Fibroblast of skin of right biceps (primary cell): ENCODE measurements around the gene IRX2.

Experiments
- DNase-seq: peaks from one replicate; pipeline ENCODE4 v3.0.0-alpha.2; 2013

Gene IRX2

DNA sequence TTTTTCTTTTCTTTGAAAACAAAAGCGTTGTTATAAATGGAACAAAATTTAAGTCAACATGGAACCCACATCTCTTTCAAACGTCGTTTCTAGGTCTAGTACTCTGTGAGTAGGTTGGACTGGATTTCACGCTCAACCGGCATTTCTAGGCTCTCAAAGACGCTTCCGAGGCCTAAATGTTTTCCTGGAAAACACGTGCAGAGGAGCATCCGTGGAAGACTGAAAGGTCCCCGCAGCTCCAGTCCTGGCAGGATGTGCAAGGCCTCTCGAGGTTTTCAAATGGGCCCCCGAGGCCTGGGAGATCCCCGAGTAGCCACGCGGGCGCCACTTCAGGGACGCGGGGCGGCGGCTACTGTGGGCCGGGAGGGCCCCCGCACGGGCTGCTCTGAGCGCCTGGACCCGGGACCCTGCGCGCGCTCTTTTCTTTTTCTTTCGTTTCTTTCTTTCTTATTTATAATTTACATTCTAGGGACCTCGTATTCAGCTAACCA, 4.2 kb upstream of the IRX2 start:
- DNase-seq: peak; percentile 43

DNA sequence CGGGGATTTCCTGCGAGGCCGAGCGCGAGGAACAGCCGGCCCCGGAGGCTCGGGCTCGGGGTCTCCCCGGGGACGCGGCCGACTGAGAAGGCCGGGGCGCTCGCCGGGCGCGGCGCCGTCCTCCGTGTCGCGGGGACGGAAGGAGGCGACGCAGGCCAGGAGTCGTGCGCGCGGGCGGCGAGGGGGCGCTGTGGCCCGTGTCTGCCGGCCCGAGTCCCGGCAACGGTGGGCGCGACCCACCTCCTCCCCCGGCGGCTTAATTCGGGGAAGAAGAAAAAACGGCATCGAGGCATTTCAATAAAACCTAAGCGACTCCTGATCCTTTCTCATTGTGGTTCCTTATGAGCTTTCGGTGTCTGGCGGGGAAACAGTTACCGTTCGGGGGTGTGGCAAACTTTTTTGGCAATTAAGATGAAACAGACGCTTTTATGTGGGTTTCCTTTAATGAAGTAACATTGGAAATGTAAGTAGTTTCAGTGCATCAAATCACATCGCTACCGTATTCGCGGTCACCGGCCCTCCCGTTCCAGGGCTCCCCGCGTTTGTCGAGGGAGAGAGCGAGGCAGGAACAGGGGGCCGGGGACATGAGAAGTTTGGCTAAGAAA, 3.7 kb upstream of the IRX2 start:
- DNase-seq: peak; percentile 69

DNA sequence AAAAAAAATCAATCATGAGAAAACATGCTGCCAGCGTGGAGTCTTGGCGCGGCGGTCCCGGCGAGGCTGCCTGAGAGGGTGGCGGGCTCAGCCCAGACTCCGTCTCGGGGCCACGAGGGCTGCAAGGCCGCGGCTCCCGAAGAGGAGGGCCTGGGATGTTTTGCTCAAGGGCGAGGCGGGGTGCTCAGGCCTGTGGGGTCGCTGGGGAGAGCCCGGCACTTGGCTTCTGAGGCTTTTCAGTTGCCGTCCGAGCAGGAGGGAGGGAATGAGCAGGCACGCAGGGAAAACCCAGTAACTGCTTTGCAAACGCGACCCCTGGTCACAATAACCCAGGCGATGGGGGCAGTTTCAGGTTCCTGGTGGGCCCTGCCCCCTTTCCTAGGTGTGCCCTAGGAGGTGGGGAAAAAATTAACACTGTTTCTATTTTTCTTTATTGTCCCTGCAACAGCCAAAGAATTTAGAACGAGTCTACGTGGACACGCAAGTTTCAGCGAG, 3.2 kb upstream of the IRX2 start:
- peak; percentile 45 for DNase-seq

DNA sequence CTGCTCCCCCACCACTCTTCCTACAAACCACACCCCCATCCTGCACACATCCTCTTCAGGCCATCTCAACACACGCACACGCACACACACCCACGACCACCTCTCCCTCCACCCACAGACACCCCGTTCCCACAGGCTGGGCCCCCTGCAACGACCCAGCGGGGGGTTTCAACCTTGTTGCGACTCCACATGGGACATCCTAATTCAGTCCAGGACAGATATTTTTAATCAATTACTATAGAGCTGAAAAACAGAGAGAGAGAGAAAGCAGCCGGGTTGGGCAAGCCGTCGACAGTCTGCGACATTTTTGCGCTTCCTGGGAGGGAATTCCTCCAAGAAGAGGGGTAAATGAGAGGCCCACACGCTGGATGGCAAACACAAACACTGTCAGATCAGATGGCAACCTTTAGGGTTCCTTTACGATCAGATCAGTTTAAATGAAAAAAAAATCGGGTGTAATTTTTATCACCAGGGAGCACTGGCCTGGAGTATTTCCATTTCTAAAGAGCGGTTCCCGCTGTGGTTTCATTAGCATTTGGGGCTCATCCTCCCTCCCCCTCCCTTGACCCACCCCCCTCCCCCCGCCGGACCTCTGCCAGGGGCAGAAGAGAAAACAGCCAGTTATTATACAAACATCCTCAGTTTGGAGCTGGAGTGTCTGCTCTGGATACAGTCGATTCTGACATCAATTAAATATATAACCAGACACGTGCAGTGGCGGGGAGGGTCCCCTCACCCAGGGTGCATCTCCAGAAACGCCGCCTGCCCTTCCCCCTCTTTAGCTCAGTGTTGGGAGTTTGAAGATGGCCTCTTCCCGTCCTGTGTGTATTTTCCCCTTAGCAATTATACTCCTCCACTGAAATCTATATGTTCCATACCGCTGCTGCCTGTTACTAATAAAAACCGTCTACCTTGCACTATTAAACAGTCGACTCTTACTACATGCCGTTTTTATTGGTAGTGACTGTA, 2.3 kb upstream of the IRX2 start:
- DNase-seq: peak; percentile 62

DNA sequence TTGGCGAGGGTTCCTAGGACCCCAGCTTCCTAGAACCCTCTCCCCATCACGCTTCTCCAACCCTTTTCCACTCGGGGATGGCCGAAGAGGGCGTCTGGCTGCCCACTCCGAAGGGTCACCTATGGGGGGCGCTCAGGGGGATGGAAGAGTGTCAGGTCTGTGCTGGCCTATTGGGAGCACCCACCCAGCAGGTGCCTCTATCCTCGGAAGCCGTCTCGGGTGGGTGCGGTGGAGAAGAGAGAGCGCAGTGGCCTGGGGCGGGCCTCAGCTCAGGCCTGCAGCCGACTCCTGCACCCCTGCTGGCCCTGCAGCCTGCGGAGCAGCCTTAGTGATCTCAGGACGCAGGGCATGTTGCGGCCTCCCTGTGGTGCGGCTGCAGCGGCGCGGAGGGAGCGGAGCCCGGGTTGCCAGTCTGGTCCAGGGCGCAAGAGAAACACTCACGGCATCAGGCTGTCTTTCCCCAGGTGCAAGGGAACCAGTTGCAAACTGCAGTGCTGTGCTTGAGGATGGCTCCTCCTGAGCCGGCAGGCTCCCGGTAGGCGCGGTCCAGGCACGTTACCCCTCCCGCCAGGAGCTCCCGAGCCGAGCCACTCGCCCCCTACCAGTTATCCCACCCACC, 1.5 kb upstream of the IRX2 start:
- peak; percentile 43 for DNase-seq

DNA sequence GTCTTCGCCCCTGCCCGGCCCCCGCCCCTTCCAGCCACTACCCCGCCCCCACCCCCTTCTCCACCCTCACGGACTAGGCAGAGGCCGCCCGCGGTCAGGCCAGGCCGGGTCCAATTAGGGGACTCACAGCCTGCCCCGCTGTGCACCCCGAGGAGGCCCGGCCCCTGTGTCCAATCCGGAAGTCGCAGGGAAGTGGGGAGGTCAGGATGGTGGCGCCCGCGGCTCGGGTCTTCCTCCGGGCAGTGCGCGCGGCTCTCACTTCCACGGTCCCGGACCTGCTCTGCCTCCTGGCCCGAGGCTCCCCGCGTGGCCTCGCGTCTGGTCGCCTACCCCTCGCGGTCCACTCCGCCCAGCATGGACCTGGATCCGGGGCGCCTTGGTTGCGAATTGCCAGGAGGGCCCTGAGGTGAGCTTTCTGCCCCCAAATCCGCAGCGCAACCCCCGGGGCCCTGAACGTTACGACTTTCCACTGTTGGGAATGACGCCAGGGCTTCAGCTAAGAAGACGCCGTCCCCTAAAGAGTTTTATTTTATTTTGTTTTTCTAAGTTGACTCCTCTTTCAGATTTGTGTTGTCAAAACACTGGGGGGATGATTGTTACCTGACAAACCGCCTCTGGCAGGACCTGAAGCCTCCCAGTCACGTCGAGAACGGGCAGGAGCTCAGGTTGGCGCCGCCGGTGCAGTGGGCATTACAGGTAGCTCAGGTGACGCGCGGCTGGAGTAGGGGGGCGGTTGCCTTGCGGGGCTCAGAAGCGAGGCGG, 763 bp upstream of the IRX2 start:
- peak; percentile 47 for DNase-seq

DNA sequence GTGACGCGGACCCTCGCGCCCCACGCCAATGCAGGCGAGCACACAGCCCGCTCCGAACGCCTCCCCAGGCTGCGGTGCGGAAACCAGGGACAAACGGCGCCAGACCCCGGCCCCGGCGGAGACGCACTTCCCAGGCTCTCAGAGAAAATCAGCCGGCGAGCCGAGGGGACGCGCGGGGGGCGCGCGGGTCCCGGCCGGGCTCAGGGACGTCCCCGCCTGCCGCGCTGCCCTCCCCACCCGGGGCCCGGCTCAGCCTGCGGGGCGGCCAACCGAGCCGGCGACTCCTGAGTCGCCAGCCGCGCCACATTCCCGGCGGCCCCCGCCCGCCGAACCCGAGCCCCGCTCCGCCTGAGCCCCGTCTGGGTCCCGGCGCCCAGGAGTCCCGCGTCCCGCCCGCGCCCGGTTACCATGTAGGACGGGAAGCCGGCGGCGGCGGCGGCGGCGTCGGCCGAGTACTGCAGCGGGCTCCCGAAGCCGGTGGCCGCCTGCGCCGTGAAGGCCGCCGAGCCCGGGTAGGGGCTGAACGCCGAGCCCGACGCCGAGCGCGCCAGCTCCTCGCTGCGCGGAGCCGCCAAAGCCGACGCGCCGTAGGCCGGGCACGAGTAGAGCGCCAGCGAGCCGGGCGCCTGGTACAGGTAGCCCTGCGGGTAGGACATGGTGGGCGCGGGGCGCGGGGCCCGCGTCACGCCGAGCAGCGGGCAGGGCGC, 566 bp downstream of the IRX2 start:
- DNase-seq: peak; percentile 24

DNA sequence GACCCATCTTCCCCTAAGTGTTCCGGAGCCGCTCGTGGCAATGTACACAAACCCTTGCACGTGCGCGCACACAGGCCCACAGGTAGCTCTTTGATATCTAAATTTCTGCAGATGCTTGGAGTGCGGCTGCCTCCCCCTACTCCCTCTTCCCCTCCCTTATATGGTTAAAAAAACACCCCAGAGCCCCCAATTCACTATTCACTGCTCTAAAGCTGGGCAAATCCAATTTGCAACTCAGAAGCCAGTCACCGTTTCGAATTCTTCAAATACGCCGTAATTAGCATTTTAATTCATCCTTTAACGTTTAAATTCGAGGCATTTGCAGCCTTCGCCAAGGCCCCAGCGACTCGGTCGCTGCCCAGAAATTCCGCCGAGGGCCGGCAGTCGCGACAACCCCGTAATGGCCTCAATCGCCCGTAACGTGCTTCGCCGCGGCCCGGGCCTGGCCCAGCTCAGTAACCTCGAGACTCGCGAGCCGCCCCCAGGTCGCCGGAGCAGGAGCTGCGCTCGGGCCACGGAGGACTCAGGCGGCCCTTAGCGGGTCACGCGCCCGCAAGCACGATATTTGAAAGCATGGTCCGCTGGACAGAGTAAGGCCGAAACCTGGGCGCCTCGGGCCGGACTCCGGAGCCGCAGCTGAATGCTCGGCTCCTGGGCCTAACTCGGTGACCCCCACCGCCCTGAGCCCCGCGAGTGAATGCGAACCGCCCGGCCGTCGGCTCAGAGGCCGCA, 1.3 kb downstream of the IRX2 start:
- DNase-seq: peak; percentile 42

DNA sequence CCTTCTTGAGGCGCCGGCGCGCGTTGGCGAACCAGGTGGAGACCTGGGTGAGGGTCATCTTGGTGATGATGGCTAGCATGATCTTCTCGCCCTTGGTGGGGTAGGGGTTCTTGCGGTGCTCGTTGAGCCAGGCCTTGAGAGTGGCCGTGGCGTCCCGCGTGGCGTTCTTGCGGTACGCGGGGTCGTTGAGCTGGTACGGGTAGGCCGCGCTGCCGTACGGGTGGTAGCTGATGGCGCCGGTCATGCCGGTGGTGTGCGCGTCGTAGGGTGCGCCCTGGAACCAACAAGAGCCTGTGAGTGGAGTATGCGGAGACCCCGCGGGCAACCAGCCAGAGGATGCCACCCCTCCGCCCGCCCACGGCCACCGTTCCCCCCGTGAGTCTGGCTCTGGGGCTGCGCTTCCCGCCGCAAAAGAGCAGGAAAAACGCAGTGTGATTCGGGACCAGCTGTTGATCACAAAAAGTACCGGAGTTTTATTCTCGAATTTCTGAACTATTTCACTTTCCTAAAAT, 1.9 kb downstream of the IRX2 start:
- peak; percentile 58 for DNase-seq

DNA sequence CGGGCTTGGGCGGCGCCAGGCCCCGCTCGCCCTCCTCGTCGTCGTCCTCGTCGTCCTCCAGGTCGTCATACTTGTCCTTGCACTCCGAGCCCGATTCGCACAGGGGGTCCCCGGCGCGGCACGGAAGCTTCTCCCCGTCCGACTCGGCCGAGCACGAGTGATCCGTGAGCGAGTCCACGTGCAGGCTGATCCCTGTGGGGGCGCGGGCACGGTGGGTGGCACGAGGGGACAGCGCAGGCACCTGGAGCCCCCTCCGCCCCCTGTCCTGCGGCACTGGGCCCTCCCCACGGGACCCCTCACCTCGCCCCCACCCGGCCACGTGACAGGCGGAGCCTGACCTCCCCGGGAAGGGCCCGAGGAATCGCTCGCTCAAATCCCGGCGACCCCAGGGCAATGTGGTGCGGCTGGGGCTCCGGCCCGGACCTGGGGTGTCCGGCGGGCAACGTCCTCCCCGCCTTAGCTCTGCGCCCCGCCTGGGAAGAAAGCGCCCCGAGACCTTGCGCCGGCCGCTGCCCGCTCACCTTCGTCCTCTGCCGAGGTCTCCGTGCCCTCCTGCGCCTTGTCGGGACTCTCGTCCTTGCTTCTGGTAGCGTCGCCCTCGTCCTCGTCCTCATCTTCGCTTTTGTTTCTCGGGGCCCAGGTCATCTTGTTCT, 2.5 kb downstream of the IRX2 start:
- peak; percentile 44 for DNase-seq

DNA sequence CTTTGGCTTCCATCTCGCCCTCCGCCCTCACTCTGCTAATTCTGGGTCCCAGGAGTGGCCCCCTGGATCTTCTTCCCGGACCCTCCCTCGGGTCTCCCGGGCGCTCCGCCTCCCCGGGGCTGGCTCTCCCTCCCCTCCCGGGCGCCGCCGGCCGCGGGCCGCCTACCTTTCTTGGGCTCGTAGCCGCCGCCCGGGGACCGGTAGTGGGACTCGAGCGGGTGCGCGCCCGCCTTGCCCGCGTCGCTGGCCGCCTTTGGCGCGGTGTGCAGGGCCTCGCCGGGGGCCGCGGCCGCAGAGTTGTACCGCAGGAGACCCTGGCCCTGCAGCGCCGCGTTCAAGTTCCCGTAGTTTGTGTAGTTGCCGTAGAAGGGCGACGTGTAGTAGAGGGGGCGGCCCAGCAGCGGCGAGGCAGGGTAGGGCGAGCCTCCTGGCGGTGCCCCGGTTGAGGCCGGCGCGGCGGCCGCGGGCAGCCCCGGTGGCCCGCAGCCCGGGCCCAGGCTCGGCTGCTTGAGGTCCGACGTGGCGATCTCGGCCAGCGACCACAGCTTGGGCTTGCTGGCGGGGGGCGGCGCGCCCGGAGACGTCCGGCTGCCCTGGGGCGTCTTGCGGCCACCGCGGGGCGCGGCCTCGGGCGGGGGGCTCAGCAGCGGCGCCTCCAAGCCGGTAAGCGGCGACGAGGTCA, 3.2 kb downstream of the IRX2 start:
- DNase-seq: peak; percentile 23

DNA sequence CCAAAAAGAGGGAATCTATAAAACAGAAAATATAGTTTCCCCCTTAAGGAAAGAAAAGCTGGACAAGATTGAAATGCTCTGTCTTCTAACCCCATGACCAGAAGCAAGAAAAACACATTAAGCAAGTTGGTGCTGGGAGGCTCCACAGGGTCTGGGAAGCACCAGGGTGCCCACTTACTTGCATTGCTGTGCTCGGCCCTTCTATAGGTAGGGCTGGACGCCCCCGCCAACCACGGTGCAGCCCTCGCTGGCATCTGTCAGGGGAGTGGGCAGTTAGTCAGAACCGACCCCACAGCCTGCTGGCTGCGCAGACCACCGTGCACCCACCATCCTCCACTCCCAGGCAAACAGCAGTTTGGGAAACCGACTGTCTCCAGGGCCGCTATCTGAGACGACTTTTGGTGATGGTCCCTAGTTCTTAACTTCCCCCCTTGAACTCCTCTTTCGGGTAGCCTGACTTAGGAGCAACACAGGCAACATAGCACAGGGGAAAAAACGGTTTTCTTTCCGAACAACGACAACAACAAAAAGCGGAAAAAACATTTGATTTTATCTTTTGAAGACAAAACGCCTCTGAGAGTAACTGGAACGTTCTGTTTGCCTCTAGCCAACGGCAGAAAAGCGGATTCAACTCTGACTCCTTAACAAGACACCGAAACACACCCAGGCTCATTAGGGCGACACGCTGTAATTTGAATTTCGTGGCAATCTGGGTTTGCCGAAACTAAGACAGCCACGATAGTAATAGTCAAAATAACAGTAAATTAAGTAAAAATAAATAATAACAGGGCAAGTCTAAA, 3.9 kb downstream of the IRX2 start:
- DNase-seq: peak; percentile 45

DNA sequence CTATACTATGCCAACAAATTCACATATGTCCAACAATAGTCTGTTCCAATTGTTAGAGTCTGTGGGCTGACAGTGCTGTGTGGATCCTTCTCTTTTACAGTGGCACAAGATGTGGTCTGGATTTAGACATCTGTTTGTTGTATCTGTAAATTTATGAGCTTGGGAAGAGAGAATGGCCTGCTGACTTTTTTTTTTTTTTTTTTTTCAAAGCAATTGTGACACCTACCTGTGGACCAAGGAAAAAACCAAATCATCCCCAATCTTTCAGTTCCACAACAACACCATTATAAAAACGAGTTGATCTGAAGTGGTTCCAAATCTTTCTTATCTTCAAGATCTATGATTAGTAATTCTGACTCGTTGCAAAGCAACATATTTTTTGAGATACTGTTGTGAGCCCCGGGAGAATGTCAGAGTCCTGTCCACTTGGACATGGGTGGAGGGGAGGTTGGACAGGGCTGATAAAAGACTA, 4.9 kb downstream of the IRX2 start:
- peak; percentile 79 for DNase-seq

DNA sequence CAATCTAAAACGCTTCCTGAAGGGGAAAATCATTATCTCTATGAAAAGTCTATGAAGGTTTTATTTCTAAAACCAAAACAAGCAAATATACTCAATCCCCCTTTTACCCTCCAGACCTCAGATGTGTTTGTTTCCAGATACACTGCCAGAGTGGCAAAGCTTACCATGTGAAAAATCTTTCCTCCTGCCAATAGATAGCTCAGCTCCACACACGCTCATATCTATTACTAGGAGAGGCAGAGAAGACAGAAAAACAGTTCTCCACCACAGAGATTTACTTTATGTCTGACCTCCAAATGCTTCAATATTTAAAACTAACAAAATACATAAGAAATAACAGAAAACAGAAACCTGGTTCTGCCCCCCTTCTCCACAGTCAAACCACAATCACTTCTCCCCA, 7.0 kb downstream of the IRX2 start:
- peak; percentile 30 for DNase-seq

DNA sequence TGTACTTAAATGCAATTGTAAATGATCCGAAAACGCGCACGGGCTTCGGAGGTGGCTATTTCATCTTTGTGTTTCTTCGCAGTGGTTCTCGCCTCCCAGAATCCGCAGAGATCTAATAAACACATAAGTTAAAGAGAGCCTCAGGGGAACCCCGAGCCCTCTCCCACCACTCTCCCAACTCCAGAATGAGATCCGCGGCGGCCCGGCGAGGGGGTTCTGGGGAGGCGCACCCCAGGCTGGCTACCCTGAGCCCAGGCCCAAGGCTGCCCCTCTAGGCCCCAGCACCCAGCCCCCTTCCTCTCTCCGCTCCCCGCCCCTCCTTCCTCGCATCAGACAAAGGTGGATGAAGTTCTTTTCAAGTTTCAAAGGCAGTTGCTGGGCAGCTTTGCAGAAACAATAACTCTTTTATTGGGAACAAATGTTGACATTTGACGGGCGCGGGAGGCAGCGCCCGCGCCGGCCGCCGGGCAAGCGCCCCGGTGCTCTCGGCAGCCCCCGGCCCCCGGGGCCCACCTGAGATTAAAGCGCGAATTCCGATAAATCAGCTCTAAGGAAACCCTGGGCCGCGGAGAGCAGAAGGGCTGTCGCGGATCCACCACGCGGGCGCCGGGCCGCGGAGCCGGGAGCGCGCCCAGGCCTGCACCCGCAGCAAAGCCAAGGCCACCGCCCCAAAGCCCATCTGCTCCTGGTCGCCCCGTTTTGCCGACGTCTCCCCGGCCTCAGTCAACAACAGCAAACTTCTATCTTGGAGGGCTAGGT, 8.4 kb downstream of the IRX2 start:
- peak; percentile 23 for DNase-seq

DNA sequence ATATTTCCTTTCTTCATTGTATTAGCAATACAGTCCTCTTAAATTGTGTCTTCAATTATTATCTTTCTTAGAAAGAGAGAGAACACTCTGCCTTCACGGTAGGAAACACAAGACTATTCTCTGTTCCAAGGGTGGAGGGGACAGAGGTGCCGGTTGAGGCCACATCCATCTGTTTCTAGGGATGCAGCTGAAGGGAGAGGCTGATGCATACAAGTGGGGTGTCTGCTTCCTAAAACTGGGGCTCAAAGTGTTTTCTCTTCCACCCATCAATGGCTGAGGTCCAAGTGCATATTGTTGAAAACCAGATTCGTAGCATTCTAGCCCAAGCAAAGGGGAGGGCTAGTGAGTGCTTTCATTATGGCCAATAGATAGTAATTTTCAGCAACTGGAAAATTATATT, 9.5 kb downstream of the IRX2 start:
- peak; percentile 23 for DNase-seq

DNA sequence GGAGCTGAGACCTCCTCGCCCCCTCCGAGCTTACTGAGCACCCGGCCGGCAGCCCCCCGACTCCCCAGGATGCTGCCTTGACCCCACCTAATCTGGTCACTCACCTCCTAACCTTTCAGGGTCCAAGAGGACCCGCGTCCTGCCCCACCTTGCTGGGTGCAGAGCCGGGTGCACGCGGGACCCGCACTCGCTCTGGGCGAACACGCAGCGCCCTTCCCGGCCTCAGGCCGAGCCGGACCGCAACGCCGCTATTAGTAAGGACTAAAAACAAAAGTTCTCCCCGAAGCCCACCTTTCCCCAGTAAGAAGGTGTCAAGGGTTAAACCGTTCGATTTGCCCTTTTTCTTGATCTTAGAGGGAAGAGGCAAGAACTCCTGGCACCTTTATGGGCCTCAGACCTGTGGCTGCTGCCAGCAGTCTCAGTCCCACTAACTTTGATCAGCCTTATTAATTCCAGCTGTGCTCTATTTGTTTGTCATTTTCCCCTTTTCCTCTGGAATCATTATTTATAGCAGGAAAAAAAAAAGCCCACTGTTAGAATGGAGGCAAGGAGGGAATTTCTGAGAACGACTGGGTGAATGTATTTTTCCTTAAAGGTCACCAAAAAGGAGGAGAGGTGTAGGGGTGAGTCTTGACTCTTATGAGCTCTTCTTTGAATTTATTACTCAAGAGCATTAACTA, 10.5 kb downstream of the IRX2 start:
- DNase-seq: peak; percentile 58
